Activated T-cell treated with anti-CD3 and anti-CD28 coated beads for 4 hours (primary cell): Measurements from ENCODE around the gene DCBLD1.
"Not testable (repeated sequence)": the region's sequence is repeated elsewhere in the genome, so short reads cannot be mapped to it uniquely, and the experiment has no call there.

ENCODE experiments used
- DNase-seq: peaks from one replicate; pipeline ENCODE4 v3.0.0-alpha.2; 2020

Gene DCBLD1

DNA sequence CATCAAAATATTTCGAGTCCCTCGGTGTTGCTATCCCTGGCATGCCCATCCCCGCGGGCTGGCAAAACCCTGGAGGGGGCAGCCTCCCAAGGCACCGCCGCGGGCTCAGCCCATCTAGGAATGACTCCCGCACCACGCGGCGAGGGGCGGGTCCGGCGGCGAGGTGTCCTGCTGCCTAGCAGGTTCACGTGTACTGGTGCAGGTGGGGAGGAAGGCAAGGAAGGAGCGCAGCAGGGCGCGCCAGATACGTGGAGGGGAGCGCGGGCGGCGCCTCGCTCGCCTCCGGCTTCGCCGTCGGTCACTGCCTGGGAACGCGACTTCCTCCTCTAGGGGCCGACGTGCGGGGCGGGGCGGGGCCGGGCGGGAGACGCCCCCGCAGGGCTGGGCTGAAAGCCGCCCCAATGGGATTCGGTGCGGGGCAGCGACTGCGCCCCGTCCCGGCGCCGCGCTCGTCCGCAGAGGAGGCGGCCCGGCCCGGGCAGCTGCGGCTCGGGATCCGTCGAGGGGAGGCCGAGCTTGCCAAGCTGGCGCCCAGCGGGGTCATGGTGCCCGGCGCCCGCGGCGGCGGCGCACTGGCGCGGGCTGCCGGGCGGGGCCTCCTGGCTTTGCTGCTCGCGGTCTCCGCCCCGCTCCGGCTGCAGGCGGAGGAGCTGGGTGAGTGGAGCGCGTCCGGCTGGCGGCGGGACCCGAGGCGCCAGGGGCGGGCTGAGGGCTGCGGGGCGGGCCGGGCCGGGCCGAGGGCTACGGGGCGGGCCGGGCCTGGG, at the start of gene DCBLD1:
Gene DCBLD1, plus strand, starts transcription at position 435 of the 764 bp plus-strand sequence. Its CDS starts 108 bp downstream, at position 543.
- DNase-seq = peak; percentile 25

GRCh38 chr6:117440706-117441525, 41.6 kb upstream of the DCBLD1 start:
- no peak for DNase-seq

DNA sequence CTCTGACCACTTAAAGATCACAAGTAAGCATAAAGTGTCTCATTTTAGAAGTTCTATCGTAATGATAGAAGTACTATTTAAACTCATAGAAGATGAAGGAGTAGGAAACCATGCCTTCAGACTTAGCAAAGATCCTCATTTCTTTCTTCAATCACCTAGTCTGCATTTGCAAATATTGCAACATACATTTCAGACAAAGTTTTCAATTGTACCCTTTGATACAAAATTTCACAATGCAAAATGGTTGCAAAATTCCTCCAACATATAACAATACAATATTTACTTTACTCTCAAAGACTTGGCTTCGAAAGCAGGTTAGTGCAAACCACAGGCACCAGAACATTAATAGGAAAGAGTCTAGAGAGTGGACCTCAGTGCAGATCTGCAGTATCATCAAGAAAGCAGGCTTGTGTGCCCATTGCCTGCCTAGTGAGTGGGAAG, 40.6 kb upstream of the DCBLD1 start:
- DNase-seq = no peak

- not testable (repeated sequence) for DNase-seq
Observed at GRCh38 chr6:117442313-117442712, 40.2 kb upstream of the DCBLD1 start.

DNA sequence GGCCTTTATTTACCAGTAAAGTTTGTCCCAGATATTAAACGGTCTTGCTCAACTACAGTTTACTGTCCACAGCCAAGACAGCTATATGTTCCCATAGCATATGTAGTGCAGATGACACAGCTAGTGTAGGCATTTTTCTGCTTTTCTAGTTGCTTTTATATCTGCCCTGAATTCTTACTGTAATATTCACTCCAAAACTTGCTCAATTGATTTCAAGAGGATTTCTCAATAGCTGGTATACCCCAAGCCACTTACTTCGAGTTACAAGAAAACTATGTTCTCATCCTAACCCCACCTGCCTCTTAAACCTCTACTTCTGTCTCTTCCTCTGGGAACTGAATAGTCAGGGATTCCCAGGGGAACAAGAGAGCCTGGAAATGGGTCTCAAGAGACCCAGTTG, 37.9 kb upstream of the DCBLD1 start:
- DNase-seq = no peak

DNA sequence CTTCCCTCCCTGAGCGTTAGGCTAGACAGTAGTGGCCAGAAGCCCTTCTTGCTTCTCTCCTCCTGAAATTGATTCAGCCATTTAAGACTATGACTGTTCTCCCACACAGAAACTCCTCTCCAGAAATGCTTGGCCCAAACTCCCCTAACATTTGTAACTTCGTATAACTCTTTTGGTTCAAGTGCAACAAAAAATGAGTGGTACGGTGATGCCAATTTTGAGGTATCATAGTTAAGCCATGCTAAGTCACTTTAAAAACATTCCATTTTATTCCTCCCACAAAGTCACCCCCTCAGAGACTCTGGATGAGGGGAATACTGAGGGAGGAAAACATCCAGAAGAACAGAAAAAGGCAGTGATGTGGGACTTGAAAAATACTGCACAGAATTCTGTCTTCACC, 35.6 kb upstream of the DCBLD1 start:
- no peak for DNase-seq

GRCh38 chr6:117448011-117448410, 34.5 kb upstream of the DCBLD1 start:
- no peak for DNase-seq

DNA sequence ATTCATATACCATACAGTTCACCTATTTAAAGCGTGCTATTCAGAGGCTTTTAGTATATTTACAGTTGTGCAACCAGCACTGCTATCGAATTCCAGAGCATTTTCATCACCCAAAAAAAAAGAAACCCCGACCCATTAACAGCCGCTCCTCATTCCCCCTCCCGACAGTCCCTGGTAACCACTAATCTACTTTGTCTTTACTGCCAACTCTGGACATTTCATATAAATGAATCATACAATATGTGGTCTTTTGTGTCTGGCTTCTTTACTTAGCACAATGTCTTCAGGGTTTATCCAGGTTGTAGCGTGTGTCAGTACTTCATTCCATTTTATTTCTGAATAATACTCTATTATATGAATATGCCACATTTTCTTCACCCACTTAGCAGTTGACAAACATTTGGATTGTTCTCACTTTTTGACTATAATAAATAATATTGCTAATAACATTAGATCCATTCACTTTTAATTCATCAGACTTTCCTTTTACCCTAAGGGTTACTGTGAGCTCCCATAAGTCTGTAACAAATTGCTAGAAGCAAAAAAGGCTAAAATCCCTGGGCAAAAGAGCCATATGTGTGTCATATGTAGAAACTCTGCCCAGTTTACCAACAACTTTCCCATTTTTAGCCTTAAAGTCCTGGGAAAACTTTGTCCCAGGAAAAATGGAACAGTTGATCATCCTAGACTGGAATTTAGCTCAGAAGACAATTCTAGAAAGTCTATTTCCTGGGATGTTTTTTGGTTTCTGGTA, 33.6 kb upstream of the DCBLD1 start:
- no peak for DNase-seq

GRCh38 chr6:117449549-117450439, 32.7 kb upstream of the DCBLD1 start:
- DNase-seq = peak; percentile 54

- no peak for DNase-seq
Observed at GRCh38 chr6:117451671-117452070, 30.8 kb upstream of the DCBLD1 start.

- DNase-seq = no peak
Observed at GRCh38 chr6:117456250-117456649, 26.2 kb upstream of the DCBLD1 start.

DNA sequence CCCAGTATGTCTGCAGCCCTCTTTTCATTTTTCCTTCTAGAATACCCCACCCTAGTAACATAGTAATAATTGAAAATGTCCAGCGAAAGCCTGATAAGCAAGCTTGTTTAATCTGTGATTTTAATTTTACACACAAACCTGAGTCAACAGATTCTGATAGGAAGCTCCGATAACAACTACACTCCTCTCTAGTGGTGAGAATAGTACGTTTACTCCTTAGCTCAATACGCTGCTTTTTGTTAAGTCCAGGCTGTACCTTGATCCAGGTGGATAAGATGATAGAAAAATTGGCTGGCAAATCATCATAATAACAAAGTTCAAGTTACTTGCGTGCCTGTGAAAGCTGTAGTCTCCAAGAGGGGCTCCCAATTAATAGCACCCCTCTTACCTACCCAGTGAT, 25.5 kb upstream of the DCBLD1 start:
- DNase-seq = no peak

- no peak for DNase-seq
Observed at GRCh38 chr6:117459204-117459944, 23.1 kb upstream of the DCBLD1 start.

DNA sequence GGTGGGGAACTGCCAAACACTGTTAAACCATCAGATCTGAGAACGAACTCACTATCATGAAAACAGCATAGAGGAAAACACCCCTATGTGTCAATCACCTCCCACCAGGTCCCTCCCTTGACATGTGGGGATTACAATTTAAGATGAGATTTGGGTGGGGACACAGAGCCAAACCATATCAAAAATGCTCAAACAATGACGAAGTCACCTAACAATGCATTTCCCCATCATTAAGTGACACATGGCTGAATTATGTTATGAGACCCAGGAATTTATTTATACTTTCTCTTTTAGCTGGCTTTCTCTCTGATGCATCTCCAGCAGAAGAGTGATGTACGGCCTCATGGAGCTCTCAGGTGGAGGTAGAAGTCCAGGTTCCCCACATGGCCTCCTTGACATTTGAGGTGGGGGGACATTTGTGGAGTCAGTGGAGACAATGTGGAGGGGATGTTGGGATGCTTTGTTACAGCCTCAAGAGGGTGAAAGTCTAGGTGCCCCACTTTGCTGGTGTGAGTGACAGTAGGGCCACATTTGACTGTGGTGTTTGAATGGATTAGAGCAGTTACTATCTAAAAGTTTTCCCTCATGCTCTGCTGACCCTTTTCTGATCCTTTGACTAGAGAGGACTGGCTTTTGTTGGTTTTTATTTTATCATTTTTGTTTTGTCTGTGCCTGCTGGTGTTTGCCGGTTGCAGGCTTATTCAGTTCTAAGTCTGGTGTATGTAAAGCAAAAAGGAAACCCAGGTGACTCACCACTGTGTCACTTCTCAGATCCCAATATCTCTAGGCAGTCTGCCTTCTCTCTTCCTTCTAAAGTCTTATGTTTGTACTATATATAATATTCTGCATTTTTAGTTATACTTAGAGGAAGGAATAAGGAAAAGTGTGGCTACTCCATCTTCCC, 18.5 kb upstream of the DCBLD1 start:
- no peak for DNase-seq

DNA sequence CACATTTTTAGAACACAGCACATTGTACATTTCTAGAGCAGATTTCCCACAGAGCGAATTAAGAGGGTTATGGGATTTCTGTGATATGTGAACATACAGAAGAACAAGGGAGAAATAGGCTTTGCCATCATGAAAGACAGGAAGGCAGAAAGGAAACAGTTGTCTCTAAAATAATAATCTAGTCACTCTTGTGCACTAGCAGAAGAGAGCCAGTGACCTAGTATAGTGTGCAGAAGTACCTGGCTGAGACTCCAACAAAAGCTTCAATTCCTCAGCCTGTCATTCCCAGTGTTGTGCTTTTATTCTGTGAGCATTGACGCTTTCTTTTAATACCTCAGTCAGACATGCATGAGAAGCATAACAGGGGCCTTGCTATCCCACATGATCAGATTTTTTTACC, 17.8 kb upstream of the DCBLD1 start:
- DNase-seq = no peak

DNA sequence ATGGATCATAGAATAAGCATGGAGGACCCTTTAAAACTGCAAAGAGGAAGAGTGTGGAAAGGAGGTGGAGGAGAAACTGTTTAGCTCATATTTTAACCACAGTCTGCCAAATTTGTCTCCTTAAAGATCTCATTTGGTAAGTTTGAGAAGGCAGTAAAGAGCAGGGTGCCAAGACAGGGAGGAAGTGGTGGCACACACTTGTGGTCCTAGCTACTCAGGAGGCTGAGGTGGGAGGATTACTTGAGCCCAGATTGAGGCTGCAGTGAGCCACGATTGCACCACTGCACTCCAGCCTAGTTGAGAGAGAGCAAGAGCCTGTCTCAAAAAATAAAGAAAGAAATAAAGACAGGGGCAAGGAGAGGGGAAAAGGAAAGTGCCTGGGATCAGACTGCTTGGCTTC, 16.8 kb upstream of the DCBLD1 start:
- no peak for DNase-seq

DNA sequence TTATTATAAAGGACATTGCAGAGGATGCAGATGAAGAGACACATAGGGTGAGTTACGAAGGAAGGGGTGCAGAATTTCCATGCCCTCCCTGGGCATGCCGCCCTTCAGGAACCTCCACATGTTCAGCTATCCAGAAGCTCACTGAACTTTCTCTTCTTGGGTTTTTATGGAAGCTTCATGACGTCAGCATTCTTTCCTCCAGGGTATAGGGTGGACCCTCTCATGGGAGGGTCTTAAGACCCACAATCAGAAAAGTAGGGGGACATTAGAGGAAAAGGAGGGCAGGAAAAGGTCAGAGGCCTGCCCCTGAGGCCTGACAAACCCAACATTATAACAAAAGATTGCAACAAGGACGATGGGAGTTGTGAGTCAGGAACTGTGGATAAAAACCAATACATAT, 14.6 kb upstream of the DCBLD1 start:
- no peak for DNase-seq

- DNase-seq = not testable (repeated sequence)
Observed at GRCh38 chr6:117468527-117468926, 13.9 kb upstream of the DCBLD1 start.

DNA sequence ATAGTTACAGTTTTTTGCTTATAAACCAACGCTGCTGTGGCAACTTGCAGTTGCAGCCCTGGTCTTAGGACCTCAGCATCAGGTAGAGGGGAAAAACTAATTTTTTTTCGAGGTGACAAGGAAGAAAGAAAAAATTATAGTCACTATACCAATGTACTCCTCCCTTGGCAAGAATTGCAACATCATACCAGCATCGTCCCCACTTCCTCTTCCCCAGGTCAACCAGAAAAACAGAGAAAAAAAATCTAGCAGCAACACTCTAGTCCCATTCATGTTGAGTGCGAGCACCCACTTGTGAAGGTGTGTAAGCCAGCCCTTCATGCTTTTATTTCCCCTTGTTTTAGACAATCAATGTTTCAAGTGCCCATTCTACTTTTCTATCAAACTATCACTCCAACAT, 13.1 kb upstream of the DCBLD1 start:
- DNase-seq = no peak

DNA sequence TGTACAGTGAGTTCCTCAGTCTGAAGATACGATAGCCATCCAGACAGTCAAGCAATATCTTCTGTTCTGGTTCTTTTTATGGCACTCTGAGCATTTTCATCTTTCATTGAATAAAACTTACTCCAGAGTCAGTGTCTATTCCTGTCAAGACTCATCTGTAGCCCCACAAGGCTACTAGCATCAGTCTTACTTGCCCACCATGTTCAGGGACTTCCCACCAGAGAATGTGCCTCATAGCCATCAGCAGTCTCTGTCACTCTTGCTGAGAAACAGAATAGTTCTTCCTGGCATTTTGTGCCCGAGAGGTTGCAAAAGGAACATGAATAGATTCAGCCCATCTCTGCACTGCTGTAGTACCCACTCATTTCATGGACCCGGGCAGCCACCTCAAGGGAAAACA, 12.7 kb upstream of the DCBLD1 start:
- no peak for DNase-seq

DNA sequence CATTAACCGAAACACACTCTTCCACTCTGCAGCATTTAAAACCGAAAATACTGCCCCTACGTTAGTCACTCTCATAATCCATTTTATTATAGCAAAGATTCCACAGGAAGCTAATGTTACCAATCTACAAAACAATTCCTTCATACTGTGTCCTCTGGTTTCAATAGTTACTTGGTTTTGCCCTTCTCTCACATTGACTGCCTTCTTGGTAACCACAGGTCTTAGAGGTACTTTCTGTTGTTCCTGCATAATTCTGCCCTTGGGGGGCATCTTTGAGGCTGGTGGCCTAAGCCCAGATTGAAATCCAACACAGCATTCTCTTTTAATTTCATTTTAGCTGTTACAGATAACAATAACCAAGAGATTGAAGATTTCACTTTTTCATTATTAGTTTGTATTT, 9.8 kb upstream of the DCBLD1 start:
- no peak for DNase-seq
